Pancreas (tissue), 10 donors: Measurements from ENCODE around the gene SNRPB2. TPM values are rescaled to one million over a fixed set of nuclear protein-coding genes. Genes with fewer than 3 reads are reported as not detected.

Experiments used
- ATAC-seq, 4 donors: fragments of 200-7000 bp; cut with Tn5 transposase; one replicate each; pipeline versions ENCODE4 v1.8.0 to v1.9.1; 2020; ENCODE audit warnings: mild to moderate bottlenecking in 4 of 4, moderate library complexity in 4 of 4
- DNase-seq, 6 donors: peaks; one replicate each; pipeline ENCODE4 v3.0.0-alpha.2; 2020
- FAIRE-seq: peaks from 2 replicates; lab custom pipeline; 2012; peaks lifted over from hg19 to GRCh38; lab: Jason Lieb, UNC
- H3K27ac ChIP-seq, 4 donors: fragments of 200-600 bp; sonication (generic); 1 replicate in 3 of 4; 2 replicates in 1 of 4; pipeline versions ENCODE4 v1.5.0 to v1.8.0; 2020
- H3K27me3 ChIP-seq, 4 donors: fragments of 200-600 bp; one replicate each; pipeline ENCODE4 v1.8.0; 2021
- H3K36me3 ChIP-seq, 3 donors: fragments of 200-600 bp; sonication (generic) in 1 of 3; one replicate each; pipeline versions ENCODE4 v1.5.0 to v1.8.0; 2020 to 2021
- H3K4me1 ChIP-seq, 3 donors: fragments of 200-600 bp; one replicate each; pipeline ENCODE4 v1.8.0; 2021
- H3K4me3 ChIP-seq, 4 donors: fragments of 200-600 bp; sonication (generic) in 2 of 4; one replicate each; pipeline versions ENCODE4 v1.5.0 to v1.8.0; 2020 to 2021
- H3K9me3 ChIP-seq, 4 donors: fragments of 200-600 bp; one replicate each; pipeline ENCODE4 v1.8.0; 2021
- WGBS, 2 donors: extraction: QIAGEN DNeasy Blood & Tissue Kit; methylation state at CpG; one replicate each; pipeline ENCODE4 v1.1.7; 2013; 5-methylcytosine and 5-hydroxymethylcytosine counted together
- intact Hi-C, 3 donors: fragments of 100-400 bp; cut with DNase I; formaldehyde crosslinking; loops; one replicate each; pipeline versions ENCODE4 v1.11.1 to v1.14.2; 2022
- polyA plus RNA-seq, 2 donors: library from polyadenylated mRNA; stranded (reverse); fragments of 200-250 nt; gene quantifications; one replicate each; pipeline ENCODE4 v1.2.3, GENCODE V29; 2013
- total RNA-seq, 6 donors: library from RNA; stranded (reverse); fragmentation: NEBNext Ultra II Directional in 4 of 6; extraction: Animal tissue kit (Norgen Biotek cat#: 25700) in 4 of 6; gene quantifications; one replicate each; pipeline versions ENCODE4 v1.2.1 to v1.2.4, GENCODE V29; 2021 to 2023
- TF ChIP-seq, protein P1 (sequence below), 4 donors: fragments of 200-600 bp; sonication (generic) in 3 of 4; IDR thresholded peaks; one replicate each; pipeline versions ENCODE4 v1.5.0 to v1.8.0; 2021; ENCODE audit warnings: antibody characterized with exemption in 4 of 4
- donor health status: healthy with polysubstance abuse.
- donor health status: DM: no; HTN: no; CAD: no; lungs with moderate emphysema.
- donor health status: DM: no; HTN: no; CAD: no.
- donor health status: control.
- donor health status: control.
- donor health status: Bipolar disorder and iron deficiency.
- donor health status: DM: yes; HTN: yes; CAD: no.
- donor health status: DM: no; HTN: no; CAD: no.
- donor health status: DM: no; HTN: no; CAD: no.
- donor health status: DM: yes; HTN: yes; CAD: no.

The SNRPB2 gene
- total and polyA plus RNA-seq, 8 donors, result 8.2 to 26.9 (median 14.8) TPM

- TF ChIP-seq, protein P1, sequence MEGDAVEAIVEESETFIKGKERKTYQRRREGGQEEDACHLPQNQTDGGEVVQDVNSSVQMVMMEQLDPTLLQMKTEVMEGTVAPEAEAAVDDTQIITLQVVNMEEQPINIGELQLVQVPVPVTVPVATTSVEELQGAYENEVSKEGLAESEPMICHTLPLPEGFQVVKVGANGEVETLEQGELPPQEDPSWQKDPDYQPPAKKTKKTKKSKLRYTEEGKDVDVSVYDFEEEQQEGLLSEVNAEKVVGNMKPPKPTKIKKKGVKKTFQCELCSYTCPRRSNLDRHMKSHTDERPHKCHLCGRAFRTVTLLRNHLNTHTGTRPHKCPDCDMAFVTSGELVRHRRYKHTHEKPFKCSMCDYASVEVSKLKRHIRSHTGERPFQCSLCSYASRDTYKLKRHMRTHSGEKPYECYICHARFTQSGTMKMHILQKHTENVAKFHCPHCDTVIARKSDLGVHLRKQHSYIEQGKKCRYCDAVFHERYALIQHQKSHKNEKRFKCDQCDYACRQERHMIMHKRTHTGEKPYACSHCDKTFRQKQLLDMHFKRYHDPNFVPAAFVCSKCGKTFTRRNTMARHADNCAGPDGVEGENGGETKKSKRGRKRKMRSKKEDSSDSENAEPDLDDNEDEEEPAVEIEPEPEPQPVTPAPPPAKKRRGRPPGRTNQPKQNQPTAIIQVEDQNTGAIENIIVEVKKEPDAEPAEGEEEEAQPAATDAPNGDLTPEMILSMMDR (IDR thresholded peaks at IDR 0.05), result no peak
- 62 to 75% methylated on average over 5 of the region's 5 CpGs for WGBS, 2 donors
- Histone ChIP-seq H3K36me3 (no peaks in the 10 kb centered on the region), H3K9me3 (no peaks in the 10 kb centered on the region), H3K4me3 (no peak within 1 kb of the TSS), H3K27ac (no peak within 1 kb of the TSS), H3K4me1 (no peaks in the 10 kb centered on the region), H3K27me3 (peaks cover 0 to 4% (median 0%) of the 10 kb centered on the region in 4 donors)
- no peak for ATAC-seq
- FAIRE-seq, result no peak
- DNase-seq, result no peak
- intact Hi-C loops, result no loop called here
Observed at GRCh38 chr20:16748308-16748900, 18.6 kb downstream of the SNRPB2 start, which contains the start of gene OTOR. Gene OTOR, plus strand, starts transcription at chr20:16748358. Its CDS starts 44 bp downstream, at chr20:16748402.

DNA sequence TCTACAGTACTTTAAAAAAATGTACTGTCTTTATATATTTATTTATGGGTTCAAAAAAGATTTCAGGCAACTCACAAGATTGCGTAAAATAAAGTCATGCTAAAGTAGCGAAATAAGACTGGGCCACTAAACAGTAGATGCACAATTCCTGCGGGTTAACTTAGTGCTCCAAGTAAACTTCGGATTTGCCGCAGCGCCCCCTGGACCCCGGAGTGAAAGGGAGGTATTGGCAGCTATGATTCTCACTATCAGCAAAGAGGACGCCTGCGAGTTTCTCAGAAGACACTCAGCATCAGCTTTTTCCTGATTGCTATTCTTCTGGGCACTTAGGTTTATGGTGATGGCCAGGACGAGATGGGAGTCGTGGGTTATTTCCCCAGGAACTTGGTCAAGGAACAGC is 19.7 kb downstream of the SNRPB2 start:
- H3K4me1 ChIP-seq, result no peaks in the 10 kb centered on the region
- no peak for FAIRE-seq
- TF ChIP-seq, protein P1 (IDR thresholded peaks at IDR 0.05), result no peak
- WGBS, 2 donors, result 44 to 46% methylated on average over 11 of the region's 11 CpGs
- peaks cover 0 to 4% (median 0%) of the 10 kb centered on the region in 4 donors for H3K27me3 ChIP-seq
- H3K9me3 ChIP-seq, result no peaks in the 10 kb centered on the region
- intact Hi-C loops, result no loop called here
- DNase-seq, result no peak
- no peak overlapping the region for H3K4me3 ChIP-seq
- H3K36me3 ChIP-seq, result no peaks in the 10 kb centered on the region
- no peak overlapping the region for H3K27ac ChIP-seq
- no peak for ATAC-seq

- H3K36me3 ChIP-seq, result no peaks in the 10 kb centered on the region
- intact Hi-C loops, result no loop called here
- H3K4me1 ChIP-seq, result no peaks in the 10 kb centered on the region
- no peak overlapping the region for H3K27ac ChIP-seq
- FAIRE-seq (no peak), DNase-seq (no peak), ATAC-seq (no peak)
- TF ChIP-seq, protein P1 (IDR thresholded peaks at IDR 0.05), result no peak
- peaks cover 0 to 4% (median 0%) of the 10 kb centered on the region in 4 donors for H3K27me3 ChIP-seq
- H3K4me3 ChIP-seq, result no peak overlapping the region
- no peaks in the 10 kb centered on the region for H3K9me3 ChIP-seq
- 65 to 68% methylated on average over 1 of the region's 1 CpG for WGBS, 2 donors
Observed at GRCh38 chr20:16752082-16752481, 22.3 kb downstream of the SNRPB2 start.

GRCh38 chr20:16752901-16753300 is 23.1 kb downstream of the SNRPB2 start:
- no peaks in the 10 kb centered on the region for H3K4me1 ChIP-seq
- no peaks in the 10 kb centered on the region for H3K36me3 ChIP-seq
- DNase-seq, result no peak
- intact Hi-C loops, result no loop called here
- H3K9me3 ChIP-seq, result no peaks in the 10 kb centered on the region
- H3K27me3 ChIP-seq, result peaks cover 0 to 4% (median 0%) of the 10 kb centered on the region in 4 donors
- no peak for FAIRE-seq
- no peak overlapping the region for H3K27ac ChIP-seq
- TF ChIP-seq, protein P1 (IDR thresholded peaks at IDR 0.05), result no peak
- no peak for ATAC-seq
- no peak overlapping the region for H3K4me3 ChIP-seq

GRCh38 chr20:16758454-16759180 is 28.8 kb downstream of the SNRPB2 start:
- TF ChIP-seq, protein P1 (IDR thresholded peaks at IDR 0.05), result no peak
- no peak overlapping the region for H3K27ac ChIP-seq
- H3K9me3 ChIP-seq, result no peaks in the 10 kb centered on the region
- no peaks in the 10 kb centered on the region for H3K27me3 ChIP-seq
- no peak for DNase-seq
- H3K4me3 ChIP-seq, result no peak overlapping the region
- ATAC-seq, result no peak
- no peaks in the 10 kb centered on the region for H3K36me3 ChIP-seq
- no peak for FAIRE-seq
- H3K4me1 ChIP-seq, result peaks cover 5 to 9% (median 9%) of the 10 kb centered on the region in 3 donors
- WGBS, 2 donors, result 56 to 61% methylated on average over 2 of the region's 2 CpGs
- intact Hi-C loops, result no loop called here
